ENCODE data around the gene OR6Q1. TPM values are rescaled to one million over a fixed set of nuclear protein-coding genes. Genes with fewer than 3 reads are reported as not detected.
"Not testable (repeated sequence)": the region's sequence is repeated elsewhere in the genome, so short reads cannot be mapped to it uniquely, and the experiment has no call there.

Gene OR6Q1, protein sequence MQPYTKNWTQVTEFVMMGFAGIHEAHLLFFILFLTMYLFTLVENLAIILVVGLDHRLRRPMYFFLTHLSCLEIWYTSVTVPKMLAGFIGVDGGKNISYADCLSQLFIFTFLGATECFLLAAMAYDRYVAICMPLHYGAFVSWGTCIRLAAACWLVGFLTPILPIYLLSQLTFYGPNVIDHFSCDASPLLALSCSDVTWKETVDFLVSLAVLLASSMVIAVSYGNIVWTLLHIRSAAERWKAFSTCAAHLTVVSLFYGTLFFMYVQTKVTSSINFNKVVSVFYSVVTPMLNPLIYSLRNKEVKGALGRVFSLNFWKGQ
- total RNA-seq (2014; rRNA removed; shearing (Covaris generic)) (not detected in 2 replicates), polyA plus RNA-seq (2016; fragmentation: Nextera tagmentation; extraction: Ambion mirVana) (not detected in 2 replicates)

DNA sequence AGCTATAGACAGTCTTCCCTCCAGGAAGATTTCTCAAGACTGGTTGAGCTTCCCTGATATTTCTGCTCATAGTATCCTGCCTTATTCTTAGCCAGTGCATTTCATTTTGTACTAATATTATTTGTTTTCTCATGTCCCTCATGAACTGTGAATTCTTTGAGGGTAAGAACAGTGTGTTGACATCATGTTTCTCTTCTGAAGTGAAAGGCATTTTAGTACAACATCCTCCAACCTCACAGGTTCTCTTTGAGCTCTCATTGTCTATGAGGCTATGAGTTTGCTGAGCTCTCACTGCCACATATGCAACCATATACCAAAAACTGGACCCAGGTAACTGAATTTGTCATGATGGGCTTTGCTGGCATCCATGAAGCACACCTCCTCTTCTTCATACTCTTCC lies at the start of gene OR6Q1:
OR6Q1 (plus strand) TSS at position 301 of the 400 bp plus-strand sequence; CDS start at position 301, 0 bp downstream.
- no peak within 1 kb of the TSS for H3K27ac ChIP-seq
- no peaks in the 10 kb centered on the region for H3K79me2 ChIP-seq (ENCODE audit: insufficient read depth)
- no peaks in the 10 kb centered on the region for H3K9me2 ChIP-seq (ENCODE audit: insufficient read depth)
- TF ChIP-seq EZH2phosphoT487 (IDR thresholded peaks at IDR 0.05; ENCODE audit: insufficient read depth, low read depth) (no peak), EZH2 (IDR thresholded peaks at IDR 0.05; ENCODE audit: insufficient read depth, poor library complexity, severe bottlenecking) (no peak)
- no peaks in the 10 kb centered on the region for H3K9me3 ChIP-seq (ENCODE audit: low read depth)
- H3K4me2 ChIP-seq (ENCODE audit: unreplicated experiment), result no peak within 1 kb of the TSS
- H4K20me1 ChIP-seq (ENCODE audit: insufficient read depth), result no peaks in the 10 kb centered on the region
- no peaks in the 10 kb centered on the region for H3K36me3 ChIP-seq (ENCODE audit: low read depth)
- H3K4me3 ChIP-seq, result no peak within 1 kb of the TSS
- no peak within 1 kb of the TSS for H2AFZ ChIP-seq
- H3F3A ChIP-seq (ENCODE audit: insufficient read depth), result peaks cover 16% of the 10 kb centered on the region; the same call in 1 of the 2 replicates
- no peak for DNase-seq
- peaks cover 26% of the 10 kb centered on the region for H3K4me1 ChIP-seq (ENCODE audit: insufficient read depth)
- in situ Hi-C loops (cut with MboI), result no loop called here
- no peak within 1 kb of the TSS for H3K9ac ChIP-seq
- no peaks in the 10 kb centered on the region for H3K27me3 ChIP-seq (replicated peaks; ENCODE audit: insufficient read depth)

DNA sequence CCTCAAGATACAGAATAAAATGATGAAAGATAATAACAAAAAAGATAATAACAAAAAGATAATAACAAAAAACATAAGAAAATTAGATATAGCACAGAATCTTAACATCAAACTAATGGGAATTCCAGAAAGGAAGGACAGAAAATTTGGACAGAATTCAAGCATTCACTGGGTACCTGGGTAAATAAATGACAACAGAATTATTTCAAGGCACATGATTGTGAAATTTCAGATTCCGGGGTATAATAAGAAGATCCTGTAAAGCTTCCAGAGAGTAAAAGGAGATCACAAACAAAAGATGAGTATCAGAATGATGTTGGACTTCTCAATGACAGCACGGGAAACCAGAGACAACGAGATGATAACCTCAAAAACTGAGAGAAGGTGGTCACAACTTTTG lies 49.2 kb upstream of the OR6Q1 start:
- no peak overlapping the region for H3K9ac ChIP-seq
- no peak overlapping the region for H3K27ac ChIP-seq
- no peak overlapping the region for H3K4me3 ChIP-seq
- no peaks in the 10 kb centered on the region for H4K20me1 ChIP-seq (ENCODE audit: insufficient read depth)
- WGBS, 2 experiments (ENCODE audit: low coverage in 1 of 2, low lambda C conversion rate in 2 of 2, missing lambda C conversion rate in 2 of 2), result 11 to 16% methylated on average over 3 of the region's 3 CpGs
- no peaks in the 10 kb centered on the region for H3K36me3 ChIP-seq (ENCODE audit: low read depth)
- DNase-seq, result no peak
- H3K27me3 ChIP-seq (replicated peaks; ENCODE audit: insufficient read depth), result peaks cover 24% of the 10 kb centered on the region; the same call in 1 of the 2 replicates
- H3F3A ChIP-seq (ENCODE audit: insufficient read depth), result no peaks in the 10 kb centered on the region
- H2AFZ ChIP-seq, result no peak overlapping the region
- H3K4me2 ChIP-seq (ENCODE audit: unreplicated experiment), result no peak overlapping the region
- in situ Hi-C loops (cut with MboI), result no loop called here
- TF ChIP-seq EZH2phosphoT487 (IDR thresholded peaks at IDR 0.05; ENCODE audit: insufficient read depth, low read depth) (no peak), EZH2 (IDR thresholded peaks at IDR 0.05; ENCODE audit: insufficient read depth, poor library complexity, severe bottlenecking) (no peak)
- no peaks in the 10 kb centered on the region for H3K9me3 ChIP-seq (ENCODE audit: low read depth)
- H3K9me2 ChIP-seq (ENCODE audit: insufficient read depth), result peaks cover 4% of the 10 kb centered on the region; the same call in 1 of the 2 replicates
- H3K79me2 ChIP-seq (ENCODE audit: insufficient read depth), result no peaks in the 10 kb centered on the region
- no peaks in the 10 kb centered on the region for H3K4me1 ChIP-seq (ENCODE audit: insufficient read depth)

DNA sequence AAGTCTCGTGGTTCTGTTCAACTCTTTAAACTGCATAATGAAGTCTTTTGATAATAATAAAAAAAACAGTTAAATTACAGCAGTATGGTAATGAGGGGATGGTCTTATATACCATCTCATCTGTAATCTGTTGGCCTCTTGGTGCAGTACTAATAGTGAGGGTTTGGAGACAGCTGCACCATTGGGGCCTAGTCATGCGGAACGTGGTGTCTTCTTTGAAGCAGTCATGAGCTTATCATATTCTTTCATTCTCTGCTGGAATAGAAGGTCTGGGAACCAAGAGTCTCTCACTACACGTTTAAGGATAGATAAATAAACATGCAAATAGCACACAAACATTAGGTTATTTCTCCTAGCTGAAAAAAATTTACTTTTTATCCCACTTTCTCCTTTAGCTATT lies 48.0 kb upstream of the OR6Q1 start:
- Histone ChIP-seq H3K36me3 (ENCODE audit: low read depth) (no peaks in the 10 kb centered on the region), H4K20me1 (ENCODE audit: insufficient read depth) (no peaks in the 10 kb centered on the region), H3K79me2 (ENCODE audit: insufficient read depth) (no peaks in the 10 kb centered on the region), H3K27me3 (replicated peaks; ENCODE audit: insufficient read depth) (peaks cover 24% of the 10 kb centered on the region; the same call in 1 of the 2 replicates), H3K27ac (no peak overlapping the region), H3K4me3 (no peak overlapping the region), H3F3A (ENCODE audit: insufficient read depth) (no peaks in the 10 kb centered on the region), H3K4me2 (ENCODE audit: unreplicated experiment) (no peak overlapping the region), H3K9ac (no peak overlapping the region), H3K4me1 (ENCODE audit: insufficient read depth) (no peaks in the 10 kb centered on the region), H3K9me3 (ENCODE audit: low read depth) (no peaks in the 10 kb centered on the region), H2AFZ (no peak overlapping the region), H3K9me2 (ENCODE audit: insufficient read depth) (peaks cover 4% of the 10 kb centered on the region; the same call in 1 of the 2 replicates)
- in situ Hi-C loops (cut with MboI), result no loop called here
- 9 to 16% methylated on average over 4 of the region's 4 CpGs for WGBS, 2 experiments (ENCODE audit: low coverage in 1 of 2, low lambda C conversion rate in 2 of 2, missing lambda C conversion rate in 2 of 2)
- no peak for DNase-seq
- TF ChIP-seq EZH2 (IDR thresholded peaks at IDR 0.05; ENCODE audit: insufficient read depth, poor library complexity, severe bottlenecking), result no peak
- TF ChIP-seq EZH2phosphoT487 (IDR thresholded peaks at IDR 0.05; ENCODE audit: insufficient read depth, low read depth), result no peak

DNA sequence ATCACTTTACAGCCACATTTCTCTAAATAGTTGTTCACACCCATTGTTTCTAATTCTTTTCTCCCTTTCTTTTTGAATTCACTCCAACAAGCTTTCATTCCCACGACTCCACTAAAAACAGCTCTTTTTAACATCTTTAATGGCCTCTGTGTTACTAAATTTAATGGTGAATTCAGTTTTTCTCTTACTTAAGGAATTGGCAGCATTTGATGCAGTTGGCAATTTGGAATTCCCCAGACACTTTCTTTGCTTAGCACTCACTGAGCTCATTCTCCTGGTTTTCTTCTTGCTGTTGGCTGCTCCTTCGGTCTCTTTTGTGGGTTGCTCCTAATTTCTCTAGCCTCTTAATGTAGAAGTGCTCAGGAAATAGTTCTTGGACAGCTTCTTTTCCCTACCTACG lies 47.6 kb upstream of the OR6Q1 start:
- no peak for DNase-seq
- no peaks in the 10 kb centered on the region for H3F3A ChIP-seq (ENCODE audit: insufficient read depth)
- peaks cover 24% of the 10 kb centered on the region; the same call in 1 of the 2 replicates for H3K27me3 ChIP-seq (replicated peaks; ENCODE audit: insufficient read depth)
- H3K4me3 ChIP-seq, result no peak overlapping the region
- in situ Hi-C loops (cut with MboI), result no loop called here
- TF ChIP-seq EZH2phosphoT487 (IDR thresholded peaks at IDR 0.05; ENCODE audit: insufficient read depth, low read depth) (no peak), EZH2 (IDR thresholded peaks at IDR 0.05; ENCODE audit: insufficient read depth, poor library complexity, severe bottlenecking) (no peak)
- no peaks in the 10 kb centered on the region for H3K4me1 ChIP-seq (ENCODE audit: insufficient read depth)
- H3K4me2 ChIP-seq (ENCODE audit: unreplicated experiment), result no peak overlapping the region
- no peak overlapping the region for H3K9ac ChIP-seq
- H3K27ac ChIP-seq, result no peak overlapping the region
- H4K20me1 ChIP-seq (ENCODE audit: insufficient read depth), result no peaks in the 10 kb centered on the region
- H3K36me3 ChIP-seq (ENCODE audit: low read depth), result no peaks in the 10 kb centered on the region
- H3K9me3 ChIP-seq (ENCODE audit: low read depth), result no peaks in the 10 kb centered on the region
- no peaks in the 10 kb centered on the region for H3K79me2 ChIP-seq (ENCODE audit: insufficient read depth)
- no peak overlapping the region for H2AFZ ChIP-seq
- H3K9me2 ChIP-seq (ENCODE audit: insufficient read depth), result peaks cover 4% of the 10 kb centered on the region; the same call in 1 of the 2 replicates
- 23 to 26% methylated on average over 3 of the region's 3 CpGs for WGBS, 2 experiments (ENCODE audit: low coverage in 1 of 2, low lambda C conversion rate in 2 of 2, missing lambda C conversion rate in 2 of 2)

DNA sequence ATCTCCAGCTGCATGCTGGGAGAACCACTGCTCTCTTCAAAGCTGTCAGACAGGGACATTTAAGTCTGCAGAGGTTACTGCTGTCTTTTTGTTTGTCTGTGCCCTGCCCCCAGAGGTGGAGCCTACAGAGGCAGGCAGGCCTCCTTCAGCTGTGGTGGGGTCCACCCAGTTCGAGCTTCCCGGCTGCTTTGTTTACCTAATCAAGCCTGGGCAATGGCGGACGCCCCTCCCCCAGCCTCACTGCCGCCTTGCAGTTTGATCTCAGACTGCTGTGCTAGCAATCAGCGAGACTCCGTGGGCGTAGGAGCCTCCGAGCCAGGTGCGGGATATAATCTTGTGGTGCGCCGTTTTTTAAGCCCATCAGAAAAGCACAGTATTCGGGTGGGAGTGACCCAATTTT lies 31.2 kb upstream of the OR6Q1 start:
- DNase-seq; H3K9me3 ChIP-seq (ENCODE audit: low read depth); H3K27ac ChIP-seq; H3F3A ChIP-seq (ENCODE audit: insufficient read depth); H3K9me2 ChIP-seq (ENCODE audit: insufficient read depth); H3K79me2 ChIP-seq (ENCODE audit: insufficient read depth); H3K4me1 ChIP-seq (ENCODE audit: insufficient read depth); H3K4me3 ChIP-seq; H3K27me3 ChIP-seq (replicated peaks; ENCODE audit: insufficient read depth); in situ Hi-C loops (cut with MboI); H3K4me2 ChIP-seq (ENCODE audit: unreplicated experiment); H2AFZ ChIP-seq; H3K9ac ChIP-seq; H3K36me3 ChIP-seq (ENCODE audit: low read depth); H4K20me1 ChIP-seq (ENCODE audit: insufficient read depth): not testable (repeated sequence)
- WGBS, 2 experiments (ENCODE audit: low coverage in 1 of 2, low lambda C conversion rate in 2 of 2, missing lambda C conversion rate in 2 of 2), result 38 to 54% methylated on average over 12 to 13 of the region's 13 CpGs

DNA sequence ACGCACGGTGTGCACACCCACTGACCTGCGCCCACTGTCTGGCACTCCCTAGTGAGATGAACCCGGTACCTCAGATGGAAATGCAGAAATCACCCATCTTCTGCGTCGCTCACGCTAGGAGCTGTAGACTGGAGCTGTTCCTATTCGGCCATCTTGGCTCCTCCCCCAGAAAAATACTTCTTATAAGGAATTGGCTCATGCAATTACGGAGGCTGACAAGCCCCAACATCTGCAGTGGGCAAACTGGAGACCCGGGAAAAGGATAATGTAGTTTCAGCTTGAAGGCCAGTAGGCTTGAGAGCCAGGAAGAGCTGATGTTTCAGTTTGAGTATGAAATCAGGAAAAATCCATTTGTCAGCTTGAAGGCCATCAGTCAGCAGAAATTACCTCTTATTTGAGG lies 30.7 kb upstream of the OR6Q1 start:
- H3K4me3 ChIP-seq; H3K9me3 ChIP-seq (ENCODE audit: low read depth); H3K27me3 ChIP-seq (replicated peaks; ENCODE audit: insufficient read depth); H3K9ac ChIP-seq; H4K20me1 ChIP-seq (ENCODE audit: insufficient read depth); DNase-seq; H3K27ac ChIP-seq; H3K9me2 ChIP-seq (ENCODE audit: insufficient read depth); H3K4me2 ChIP-seq (ENCODE audit: unreplicated experiment); H3K36me3 ChIP-seq (ENCODE audit: low read depth); in situ Hi-C loops (cut with MboI); H2AFZ ChIP-seq; H3F3A ChIP-seq (ENCODE audit: insufficient read depth); H3K4me1 ChIP-seq (ENCODE audit: insufficient read depth); H3K79me2 ChIP-seq (ENCODE audit: insufficient read depth): not testable (repeated sequence)
- WGBS, 2 experiments (ENCODE audit: low coverage in 1 of 2, low lambda C conversion rate in 2 of 2, missing lambda C conversion rate in 2 of 2), result 59 to 67% methylated on average over 5 to 10 of the region's 10 CpGs

Measured in GM23248 (cell line).